BE2C (cell line): ENCODE results near the gene ANKRD52.

Source experiments
- DNase-seq: peaks from one replicate; pipeline ENCODE4 v3.0.0-alpha.2; 2020
- H3K27me3 ChIP-seq: fragments of 250-450 bp; sonication (Bioruptor Pico); 2 replicates; pipeline ENCODE4 v1.5.1; 2020; ENCODE audit warnings: mild to moderate bottlenecking
- H3K36me3 ChIP-seq: fragments of 250-450 bp; sonication (Bioruptor Pico); 2 replicates; pipeline ENCODE4 v1.5.1; 2020; ENCODE audit warnings: mild to moderate bottlenecking
- H3K4me1 ChIP-seq: fragments of 250-450 bp; sonication (Bioruptor Pico); 2 replicates; pipeline ENCODE4 v1.5.1; 2020
- H3K4me3 ChIP-seq: 2 replicates; pipeline ENCODE4 v1.5.1; 2011; ENCODE audit warnings: low read depth, low read length
- H3K9me3 ChIP-seq: fragments of 250-450 bp; sonication (Bioruptor Pico); 2 replicates; pipeline ENCODE4 v1.5.1; 2020
- TF ChIP-seq, protein P1 (sequence below): IDR thresholded peaks from 2 replicates; pipeline ENCODE4 v1.5.1; 2012; ENCODE audit warnings: mild to moderate bottlenecking, low read depth, low read length

Gene ANKRD52

DNA sequence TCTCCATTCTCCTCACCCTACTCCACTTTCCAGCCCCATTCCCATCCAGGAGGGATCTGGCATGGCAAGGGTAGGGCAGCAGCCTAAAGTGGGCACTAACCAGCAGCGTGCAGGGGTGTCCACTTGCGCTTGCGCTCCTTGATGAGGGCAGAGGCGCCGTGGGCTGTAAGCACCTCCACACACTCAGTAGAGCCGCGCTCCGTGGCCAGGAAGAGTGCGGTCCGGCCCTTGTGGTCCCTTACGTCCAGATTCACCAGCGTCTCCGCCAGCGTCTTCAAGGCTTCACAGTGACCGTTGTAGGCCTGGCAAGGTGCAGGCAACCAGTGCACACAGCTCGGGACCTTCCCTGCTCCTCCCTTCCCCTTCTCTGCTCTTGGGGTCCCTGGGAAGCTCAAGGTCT, 10.3 kb downstream of the ANKRD52 start:
- no peaks in the 10 kb centered on the region for H3K9me3 ChIP-seq
- TF ChIP-seq, protein P1, sequence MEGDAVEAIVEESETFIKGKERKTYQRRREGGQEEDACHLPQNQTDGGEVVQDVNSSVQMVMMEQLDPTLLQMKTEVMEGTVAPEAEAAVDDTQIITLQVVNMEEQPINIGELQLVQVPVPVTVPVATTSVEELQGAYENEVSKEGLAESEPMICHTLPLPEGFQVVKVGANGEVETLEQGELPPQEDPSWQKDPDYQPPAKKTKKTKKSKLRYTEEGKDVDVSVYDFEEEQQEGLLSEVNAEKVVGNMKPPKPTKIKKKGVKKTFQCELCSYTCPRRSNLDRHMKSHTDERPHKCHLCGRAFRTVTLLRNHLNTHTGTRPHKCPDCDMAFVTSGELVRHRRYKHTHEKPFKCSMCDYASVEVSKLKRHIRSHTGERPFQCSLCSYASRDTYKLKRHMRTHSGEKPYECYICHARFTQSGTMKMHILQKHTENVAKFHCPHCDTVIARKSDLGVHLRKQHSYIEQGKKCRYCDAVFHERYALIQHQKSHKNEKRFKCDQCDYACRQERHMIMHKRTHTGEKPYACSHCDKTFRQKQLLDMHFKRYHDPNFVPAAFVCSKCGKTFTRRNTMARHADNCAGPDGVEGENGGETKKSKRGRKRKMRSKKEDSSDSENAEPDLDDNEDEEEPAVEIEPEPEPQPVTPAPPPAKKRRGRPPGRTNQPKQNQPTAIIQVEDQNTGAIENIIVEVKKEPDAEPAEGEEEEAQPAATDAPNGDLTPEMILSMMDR = no peak
- no peaks in the 10 kb centered on the region for H3K27me3 ChIP-seq
- peaks cover 71% of the 10 kb centered on the region for H3K36me3 ChIP-seq
- H3K4me3 ChIP-seq = no peak overlapping the region
- peaks cover 8% of the 10 kb centered on the region for H3K4me1 ChIP-seq
- DNase-seq = no peak

DNA sequence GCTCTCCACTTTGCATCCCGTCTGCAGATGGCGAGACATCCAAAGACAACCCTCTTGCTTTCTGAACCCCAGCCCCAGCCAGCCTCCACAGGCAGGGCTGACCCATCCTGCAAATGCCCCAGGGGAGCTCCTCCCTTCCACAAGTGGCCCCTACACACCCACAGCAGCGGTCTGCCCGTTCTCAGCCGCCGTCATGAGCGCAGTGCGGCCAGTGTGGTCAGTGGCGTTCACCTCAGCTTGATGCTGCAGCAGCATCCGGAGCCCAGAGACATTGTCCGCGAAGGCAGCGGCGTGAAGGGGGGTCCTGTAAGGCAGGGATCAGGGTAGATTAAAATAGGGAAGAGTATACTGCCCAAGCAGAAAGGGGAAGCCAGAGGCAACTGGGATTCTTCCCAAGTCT, 13.7 kb downstream of the ANKRD52 start:
- TF ChIP-seq, protein P1 = no peak
- no peaks in the 10 kb centered on the region for H3K27me3 ChIP-seq
- no peak overlapping the region for H3K4me3 ChIP-seq
- H3K9me3 ChIP-seq = no peaks in the 10 kb centered on the region
- H3K36me3 ChIP-seq = peaks cover 65% of the 10 kb centered on the region
- no peak for DNase-seq
- H3K4me1 ChIP-seq = peaks cover 8% of the 10 kb centered on the region

DNA sequence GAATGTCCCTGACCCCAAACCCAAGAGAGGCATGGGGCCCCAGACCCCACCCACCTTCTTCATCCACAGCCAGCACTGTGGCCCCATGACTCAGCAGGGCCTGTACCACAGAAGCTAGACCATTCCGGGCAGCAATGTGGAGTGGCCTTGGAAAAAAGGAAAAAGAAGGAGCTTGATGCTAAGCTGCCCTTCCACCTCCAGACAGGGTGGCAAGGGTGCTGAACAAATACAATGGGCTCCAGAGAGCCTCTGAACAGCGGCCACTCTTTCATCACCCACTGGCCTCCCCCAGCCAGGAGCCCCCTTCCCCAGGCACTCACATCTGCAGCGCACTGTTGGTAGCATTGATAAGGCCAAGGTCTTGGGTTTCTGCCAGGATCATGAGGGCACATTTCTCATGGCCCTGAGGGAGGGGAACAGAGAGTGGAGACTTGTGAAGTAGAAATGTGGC, 14.4 kb downstream of the ANKRD52 start:
- peak; percentile 55 for DNase-seq
- TF ChIP-seq, protein P1 = no peak
- H3K4me3 ChIP-seq = no peak overlapping the region
- H3K4me1 ChIP-seq = peaks cover 8% of the 10 kb centered on the region
- H3K27me3 ChIP-seq = no peaks in the 10 kb centered on the region
- H3K9me3 ChIP-seq = no peaks in the 10 kb centered on the region
- peaks cover 60% of the 10 kb centered on the region for H3K36me3 ChIP-seq

DNA sequence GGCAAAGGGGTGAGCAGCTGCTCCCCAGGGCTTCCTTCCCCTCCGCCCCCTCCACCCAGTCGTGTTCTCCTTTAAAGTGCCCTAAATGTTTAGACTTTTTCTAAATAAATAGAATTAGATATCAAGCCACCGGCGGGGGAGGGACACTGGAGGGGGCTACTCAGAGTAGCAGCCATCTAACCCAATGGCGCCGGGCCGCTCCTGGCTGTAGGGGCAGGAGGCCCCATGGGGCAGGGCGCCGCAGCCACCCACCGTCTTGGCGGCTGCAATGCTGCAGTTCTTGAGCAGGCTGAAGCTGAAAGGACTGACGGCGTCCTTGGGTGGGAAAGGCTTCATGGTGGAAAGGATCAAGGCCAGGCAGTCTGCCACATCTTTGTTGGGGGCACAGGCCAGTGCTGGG, 15.2 kb downstream of the ANKRD52 start:
- DNase-seq = no peak
- H3K36me3 ChIP-seq = peaks cover 53% of the 10 kb centered on the region

DNA sequence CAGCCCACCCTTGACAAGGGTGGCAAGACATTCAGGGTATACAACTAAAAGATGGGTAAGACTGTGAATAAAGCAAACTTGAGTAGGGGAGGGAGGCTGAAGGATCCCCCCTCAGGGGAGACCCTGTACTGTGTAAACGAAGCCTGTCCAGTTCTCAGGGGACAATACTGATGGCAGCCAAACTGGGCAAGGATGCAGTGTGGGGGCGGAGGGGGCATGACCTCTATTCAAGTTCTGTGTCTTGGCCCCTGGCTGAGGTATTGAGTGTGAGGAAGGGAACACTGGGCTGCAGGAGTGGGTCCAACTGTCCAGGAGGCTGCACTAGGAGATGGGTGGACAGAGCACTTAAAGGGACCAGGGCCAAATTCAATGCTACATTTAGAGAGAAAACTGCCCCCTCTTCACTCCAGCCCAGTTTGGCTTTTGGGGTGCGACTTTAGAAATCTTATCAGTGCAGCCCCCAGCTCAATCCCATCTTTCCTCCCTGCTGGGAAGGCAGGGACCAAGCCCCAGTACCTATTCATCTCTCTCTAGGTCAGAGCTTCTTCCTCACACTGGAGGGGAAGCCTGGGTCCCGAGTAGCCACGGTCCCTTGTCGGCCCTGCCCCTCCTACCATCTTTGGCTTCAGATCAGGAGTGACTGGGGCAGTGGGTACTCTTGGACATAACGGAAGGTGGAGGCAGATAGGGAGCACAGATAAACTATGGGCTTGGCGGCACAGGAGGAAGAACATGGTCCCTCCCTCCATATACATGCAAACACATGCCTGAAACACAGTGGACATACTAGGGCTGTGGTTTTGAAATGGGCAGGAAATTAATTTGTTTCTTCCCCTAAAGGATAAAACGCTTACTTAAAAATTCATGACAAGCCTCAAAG, 16.5 kb downstream of the ANKRD52 start:
- Histone ChIP-seq H3K4me1 (peaks cover 8% of the 10 kb centered on the region), H3K9me3 (no peaks in the 10 kb centered on the region), H3K36me3 (peaks cover 49% of the 10 kb centered on the region), H3K27me3 (no peaks in the 10 kb centered on the region), H3K4me3 (no peak overlapping the region)
- no peak for DNase-seq
- TF ChIP-seq, protein P1 = no peak

More for the DNA sequence above, 15.2 kb downstream of the ANKRD52 start:
- Histone ChIP-seq H3K27me3 (no peaks in the 10 kb centered on the region), H3K9me3 (no peaks in the 10 kb centered on the region), H3K4me1 (peaks cover 8% of the 10 kb centered on the region), H3K4me3 (no peak overlapping the region)
- TF ChIP-seq, protein P1 = no peak

DNA sequence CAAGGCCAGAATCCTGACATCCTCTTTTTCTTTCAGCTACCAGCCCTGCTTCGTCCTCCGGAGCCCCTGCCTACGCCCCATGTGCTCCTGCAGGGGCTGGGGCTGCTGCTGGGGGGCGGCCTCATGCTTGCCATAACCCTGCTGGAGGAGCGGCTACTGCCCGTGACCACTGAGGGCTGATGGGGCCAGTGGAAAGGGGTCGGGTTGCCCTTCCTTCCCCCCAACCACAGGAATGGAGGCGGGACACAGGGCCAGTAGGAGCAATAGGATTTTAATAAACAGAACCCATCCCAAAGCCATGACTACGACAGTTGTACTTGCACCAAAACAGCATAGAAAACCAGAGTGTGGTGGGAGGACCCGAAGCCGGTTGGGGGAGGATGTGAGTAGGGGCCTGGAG, 20.6 kb downstream of the ANKRD52 start:
- Histone ChIP-seq H3K4me3 (no peak overlapping the region), H3K36me3 (peaks cover 11% of the 10 kb centered on the region; the same call in 1 of the 2 replicates), H3K27me3 (no peaks in the 10 kb centered on the region), H3K4me1 (no peaks in the 10 kb centered on the region), H3K9me3 (no peaks in the 10 kb centered on the region)
- no peak for DNase-seq
- TF ChIP-seq, protein P1 = no peak
